Measurements from ENCODE around the gene ANTXR2.

The ANTXR2 gene

DNA sequence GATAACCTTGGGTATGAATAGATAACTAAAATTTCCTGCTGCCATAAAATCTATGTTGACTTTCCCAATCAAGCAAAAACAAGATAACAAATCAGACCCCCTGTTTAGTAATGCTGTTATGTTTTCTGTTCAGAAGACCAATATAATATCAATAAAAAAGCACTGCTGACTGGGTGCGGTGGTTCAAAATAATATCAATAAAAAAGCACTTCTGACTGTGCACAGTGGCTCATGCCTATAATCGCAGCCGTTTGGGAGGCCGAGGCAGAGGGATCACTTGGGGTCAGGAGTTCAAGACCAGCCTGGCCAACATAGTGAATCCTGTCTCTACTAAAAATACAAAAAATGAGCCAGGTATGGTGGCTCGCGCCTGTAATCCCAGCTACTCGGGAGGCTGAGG, 36.7 kb downstream of the ANTXR2 start:
- H3K4me1 ChIP-seq = peaks cover 8% of the 10 kb centered on the region
- TF ChIP-seq, protein P1, sequence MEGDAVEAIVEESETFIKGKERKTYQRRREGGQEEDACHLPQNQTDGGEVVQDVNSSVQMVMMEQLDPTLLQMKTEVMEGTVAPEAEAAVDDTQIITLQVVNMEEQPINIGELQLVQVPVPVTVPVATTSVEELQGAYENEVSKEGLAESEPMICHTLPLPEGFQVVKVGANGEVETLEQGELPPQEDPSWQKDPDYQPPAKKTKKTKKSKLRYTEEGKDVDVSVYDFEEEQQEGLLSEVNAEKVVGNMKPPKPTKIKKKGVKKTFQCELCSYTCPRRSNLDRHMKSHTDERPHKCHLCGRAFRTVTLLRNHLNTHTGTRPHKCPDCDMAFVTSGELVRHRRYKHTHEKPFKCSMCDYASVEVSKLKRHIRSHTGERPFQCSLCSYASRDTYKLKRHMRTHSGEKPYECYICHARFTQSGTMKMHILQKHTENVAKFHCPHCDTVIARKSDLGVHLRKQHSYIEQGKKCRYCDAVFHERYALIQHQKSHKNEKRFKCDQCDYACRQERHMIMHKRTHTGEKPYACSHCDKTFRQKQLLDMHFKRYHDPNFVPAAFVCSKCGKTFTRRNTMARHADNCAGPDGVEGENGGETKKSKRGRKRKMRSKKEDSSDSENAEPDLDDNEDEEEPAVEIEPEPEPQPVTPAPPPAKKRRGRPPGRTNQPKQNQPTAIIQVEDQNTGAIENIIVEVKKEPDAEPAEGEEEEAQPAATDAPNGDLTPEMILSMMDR (IDR thresholded peaks at IDR 0.05; ENCODE audit: low read depth, low read length) = no peak
- no peak for DNase-seq
- no peaks in the 10 kb centered on the region; the same call in 1 of the 2 replicates for H3K36me3 ChIP-seq
- H3K27me3 ChIP-seq = no peaks in the 10 kb centered on the region
- H3K4me3 ChIP-seq (ENCODE audit: low read depth, low read length) = no peak overlapping the region
- H3K9me3 ChIP-seq = no peaks in the 10 kb centered on the region

DNA sequence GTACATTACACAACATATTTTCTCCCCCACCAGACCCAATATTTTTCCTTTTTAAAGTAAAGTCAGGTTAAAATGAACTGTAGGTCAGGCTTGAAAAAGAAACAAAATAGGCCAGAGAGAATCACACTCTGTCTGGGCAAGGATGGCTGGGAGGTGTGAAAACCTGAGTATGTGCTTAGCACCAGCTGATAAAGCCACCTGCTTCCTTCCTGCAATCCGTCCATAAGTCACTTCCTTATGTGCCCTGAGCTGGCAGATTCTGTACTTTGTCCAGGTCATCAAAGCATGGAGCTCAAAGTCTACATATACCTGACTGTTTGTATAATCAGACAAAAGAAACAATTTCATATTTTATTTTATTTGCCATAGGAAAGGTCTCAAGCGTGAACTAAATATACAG, 37.7 kb downstream of the ANTXR2 start:
- no peaks in the 10 kb centered on the region for H3K27me3 ChIP-seq
- TF ChIP-seq, protein P1 (IDR thresholded peaks at IDR 0.05; ENCODE audit: low read depth, low read length) = no peak
- H3K9me3 ChIP-seq = no peaks in the 10 kb centered on the region
- H3K4me3 ChIP-seq (ENCODE audit: low read depth, low read length) = no peak overlapping the region
- DNase-seq = no peak
- H3K4me1 ChIP-seq = peaks cover 8% of the 10 kb centered on the region
- no peaks in the 10 kb centered on the region; the same call in 1 of the 2 replicates for H3K36me3 ChIP-seq

DNA sequence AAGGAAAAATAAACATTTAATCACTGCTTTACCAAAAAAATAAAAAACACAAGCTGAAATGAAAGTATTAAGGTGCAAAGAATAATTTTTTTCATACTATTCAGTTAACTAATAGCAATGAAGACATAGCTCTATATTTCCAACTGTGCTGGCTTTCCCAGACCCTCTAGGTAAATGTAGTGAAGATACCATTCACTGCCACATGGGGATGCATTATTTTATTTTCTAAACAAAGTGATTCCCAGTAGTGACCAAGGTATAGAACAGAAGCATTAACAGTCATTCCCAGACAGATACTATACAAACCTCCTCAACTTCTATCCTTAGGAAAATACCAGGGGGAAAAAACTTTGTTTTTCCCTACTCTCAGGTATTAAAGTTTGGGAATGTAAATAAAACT, 39.4 kb downstream of the ANTXR2 start:
- peaks cover 8% of the 10 kb centered on the region for H3K4me1 ChIP-seq
- TF ChIP-seq, protein P1 (IDR thresholded peaks at IDR 0.05; ENCODE audit: low read depth, low read length) = peak; percentile 38
- peaks cover 2% of the 10 kb centered on the region for H3K36me3 ChIP-seq
- no peaks in the 10 kb centered on the region for H3K27me3 ChIP-seq
- DNase-seq = no peak
- H3K9me3 ChIP-seq = no peaks in the 10 kb centered on the region
- H3K4me3 ChIP-seq (ENCODE audit: low read depth, low read length) = no peak overlapping the region

DNA sequence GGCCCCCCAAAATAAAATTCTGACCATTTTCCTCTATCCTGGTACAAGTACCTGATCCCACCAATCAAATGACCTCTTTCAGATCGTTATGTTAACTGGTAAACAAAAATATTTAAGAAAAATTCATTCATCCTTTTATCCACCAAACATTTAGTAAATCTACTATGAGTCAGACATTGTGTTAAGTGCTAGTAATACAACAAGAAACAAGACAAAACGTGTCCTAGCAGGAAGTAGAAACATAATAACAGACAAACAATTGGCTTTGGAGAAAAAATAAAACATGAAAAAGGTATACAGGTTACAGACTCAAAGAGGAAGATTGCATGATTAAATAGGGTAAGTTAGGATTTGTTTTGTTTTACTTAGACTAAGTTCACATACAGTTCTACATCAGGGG, 43.7 kb downstream of the ANTXR2 start:
- DNase-seq = no peak
- H3K36me3 ChIP-seq = peaks cover 4% of the 10 kb centered on the region
- H3K4me1 ChIP-seq = no peaks in the 10 kb centered on the region
- no peaks in the 10 kb centered on the region for H3K9me3 ChIP-seq
- no peaks in the 10 kb centered on the region for H3K27me3 ChIP-seq
- TF ChIP-seq, protein P1 (IDR thresholded peaks at IDR 0.05; ENCODE audit: low read depth, low read length) = no peak
- no peak overlapping the region for H3K4me3 ChIP-seq (ENCODE audit: low read depth, low read length)

DNA sequence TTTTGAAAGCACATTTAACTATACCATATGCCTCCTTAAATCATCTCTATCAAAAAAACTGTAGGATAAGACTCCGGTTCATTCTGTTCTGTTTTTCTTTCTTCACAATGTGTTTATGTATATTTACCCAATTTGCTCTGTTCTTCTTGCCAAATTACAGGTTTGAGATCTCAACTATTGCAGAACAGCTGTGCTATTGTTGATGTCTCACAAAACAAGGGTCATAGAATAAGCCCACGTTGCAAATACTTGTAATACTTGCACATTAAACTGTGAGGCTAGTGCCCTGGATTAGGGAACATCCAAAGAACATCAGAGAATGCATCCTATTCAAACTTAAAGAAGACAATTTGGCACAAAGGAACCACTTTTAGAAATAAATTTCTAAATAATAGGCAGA, 45.4 kb downstream of the ANTXR2 start:
- TF ChIP-seq, protein P1 (IDR thresholded peaks at IDR 0.05; ENCODE audit: low read depth, low read length) = no peak

DNA sequence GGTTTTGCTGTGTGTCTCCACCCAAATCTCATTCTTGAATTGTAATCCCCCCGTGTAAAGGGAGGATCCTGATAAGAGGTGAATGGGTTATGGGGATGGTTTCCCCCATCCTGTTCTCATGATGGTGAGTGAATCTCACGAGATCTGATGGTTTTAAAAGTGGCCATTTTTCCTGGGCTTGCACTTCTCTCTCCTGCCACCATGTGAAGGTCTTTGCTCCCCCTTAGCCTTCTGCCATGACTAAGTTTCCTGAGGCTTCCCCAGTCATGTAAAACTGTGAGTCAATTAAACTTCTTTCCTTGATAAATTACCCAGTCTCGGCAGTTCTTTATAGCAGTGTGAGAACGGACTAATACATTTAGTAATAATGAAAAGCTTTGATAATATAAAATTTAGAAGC, 46.9 kb downstream of the ANTXR2 start:
- Histone ChIP-seq H3K27me3 (no peaks in the 10 kb centered on the region), H3K36me3 (peaks cover 6% of the 10 kb centered on the region), H3K4me1 (no peaks in the 10 kb centered on the region), H3K9me3 (no peaks in the 10 kb centered on the region), H3K4me3 (ENCODE audit: low read depth, low read length) (no peak overlapping the region)
- no peak for DNase-seq
- TF ChIP-seq, protein P1 (IDR thresholded peaks at IDR 0.05; ENCODE audit: low read depth, low read length) = peak; percentile 24

More for the DNA sequence above, 45.4 kb downstream of the ANTXR2 start:
- no peaks in the 10 kb centered on the region for H3K4me1 ChIP-seq
- DNase-seq = no peak
- H3K27me3 ChIP-seq = no peaks in the 10 kb centered on the region
- peaks cover 6% of the 10 kb centered on the region for H3K36me3 ChIP-seq
- H3K4me3 ChIP-seq (ENCODE audit: low read depth, low read length) = no peak overlapping the region
- no peaks in the 10 kb centered on the region for H3K9me3 ChIP-seq

Data from BE2C (cell line).